Esophagus muscularis mucosa (tissue), 4 donors: ENCODE data around the gene FLRT1. TPM values are rescaled to one million over a fixed set of nuclear protein-coding genes. Genes with fewer than 3 reads are reported as not detected.
A peak's percentile ranks its signal among the peaks of the same experiment; 100 is the strongest.

Experiments used
- DNase-seq: peaks from one replicate; pipeline ENCODE4 v3.0.0-alpha.2; 2017; ENCODE audit errors: extremely low spot score
- H3K27ac ChIP-seq, 4 donors: fragments of 200-600 bp; sonication (generic); replicated peaks in 1 of 4; 1 replicate in 3 of 4; 2 replicates in 1 of 4; pipeline ENCODE4 v1.5.1; 2016 to 2019; ENCODE audit warnings: mild to moderate bottlenecking in 1 of 4
- H3K27me3 ChIP-seq, 4 donors: fragments of 200-600 bp; sonication (generic); one replicate each; pipeline versions ENCODE4 v1.5.1 to v1.6.0; 2016 to 2019
- H3K36me3 ChIP-seq, 4 donors: fragments of 200-600 bp; sonication (generic); one replicate each; pipeline ENCODE4 v1.5.1; 2016 to 2019
- H3K4me1 ChIP-seq, 4 donors: fragments of 200-600 bp; sonication (generic); one replicate each; pipeline ENCODE4 v1.5.1; 2016 to 2019
- H3K4me3 ChIP-seq, 4 donors: fragments of 200-600 bp; sonication (generic); 1 replicate in 2 of 4; 2 replicates in 2 of 4; pipeline ENCODE4 v1.5.1; 2016 to 2019; ENCODE audit warnings: mild to moderate bottlenecking in 4 of 4, moderate library complexity in 1 of 4
- H3K9me3 ChIP-seq, 4 donors: fragments of 200-600 bp; sonication (generic); 1 replicate in 3 of 4; 2 replicates in 1 of 4; pipeline ENCODE4 v1.5.1; 2016 to 2019
- EP300 ChIP-seq: sonication (generic); formaldehyde crosslinking; IDR thresholded peaks from one replicate; pipeline ENCODE4 v1.6.1; 2017; ENCODE audit warnings: antibody characterized with exemption
- POLR2A ChIP-seq: fragments of 450-650 bp; IDR thresholded peaks from one replicate; pipeline ENCODE4 v1.6.1; 2017; ENCODE audit warnings: antibody characterized with exemption, moderate library complexity, mild to moderate bottlenecking, low read depth
- POLR2AphosphoS5 ChIP-seq, 2 donors: sonication (generic); formaldehyde crosslinking; IDR thresholded peaks; one replicate each; pipeline ENCODE4 v1.6.1; 2017; ENCODE audit warnings: antibody characterized with exemption in 2 of 2
- WGBS: methylation state at CpG from one replicate; pipeline ENCODE4 v1.1.5; 2018; 5-methylcytosine and 5-hydroxymethylcytosine counted together
- intact Hi-C: fragments of 100-400 bp; cut with DNase I; formaldehyde crosslinking; loops from one replicate; pipeline ENCODE4 v1.15.1; 2023
- total RNA-seq, 4 donors: library from RNA; depleted of rRNA; stranded (reverse); fragments of >200 nt; gene quantifications; one replicate each; pipeline versions ENCODE4 v1.1.0 to v1.2.1, GENCODE V29; 2016
- TF ChIP-seq, protein P1 (sequence below), 3 experiments: fragments of 200-600 bp in 2 of 3; fragments of 450-650 bp in 1 of 3; sonication (generic) in 2 of 3; IDR thresholded peaks; one replicate each; pipeline ENCODE4 v1.5.1; 2017 to 2019; ENCODE audit warnings: antibody characterized with exemption in 3 of 3, mild to moderate bottlenecking in 2 of 3, moderate library complexity in 1 of 3

Gene FLRT1
- total RNA-seq, 4 donors from 2014 or later: 2.1 to 5.0 (median 3.1) TPM

DNA sequence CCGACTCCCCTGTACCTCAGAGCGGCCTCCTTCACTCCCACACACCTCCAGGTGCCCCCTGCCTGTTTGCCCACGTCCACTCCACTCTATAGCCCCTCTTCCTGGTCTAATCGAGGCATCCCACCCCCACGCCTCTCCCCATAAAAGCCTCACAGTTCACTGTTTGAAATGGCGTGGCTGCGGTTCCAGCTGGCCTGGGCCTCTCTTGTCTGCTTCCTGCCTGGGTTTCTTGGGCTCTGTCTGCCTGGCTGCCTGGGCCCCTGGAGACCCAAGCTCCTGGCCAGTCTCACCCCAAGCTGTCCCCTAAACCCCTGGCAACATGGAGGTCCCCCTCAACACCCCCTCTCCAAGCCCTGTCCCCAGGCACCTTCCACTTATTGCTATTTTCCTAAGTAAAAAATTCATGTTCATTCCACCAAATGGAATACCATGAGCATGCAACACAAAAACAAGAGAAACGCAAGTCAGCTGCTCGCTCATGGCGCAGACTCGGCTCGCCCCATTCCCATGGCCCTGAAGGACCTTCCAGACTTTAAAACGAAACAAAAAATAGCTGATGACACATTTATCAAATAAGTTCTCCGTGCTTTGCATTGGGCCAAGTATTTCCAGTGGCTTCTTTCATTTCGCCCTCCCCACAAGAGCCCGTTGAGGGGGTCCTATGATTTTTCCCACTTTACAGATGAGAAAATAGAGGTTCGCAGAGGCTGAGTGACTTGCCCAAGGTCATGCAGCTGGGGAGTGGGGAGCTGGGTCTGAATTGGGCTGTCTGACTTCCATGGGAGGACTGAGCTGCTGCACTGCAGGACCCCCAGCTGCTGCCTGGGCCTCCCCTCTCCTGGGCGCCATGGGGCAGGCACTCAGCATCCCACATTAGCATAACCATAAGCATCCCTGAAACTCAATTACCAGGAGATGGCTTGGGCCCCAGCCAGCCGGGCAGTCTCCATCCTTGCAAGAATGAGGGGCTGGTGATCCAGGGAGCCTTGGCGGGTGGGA lies 11.7 kb upstream of the FLRT1 start:
- WGBS: 87% methylated on average over 20 of the region's 20 CpGs

DNA sequence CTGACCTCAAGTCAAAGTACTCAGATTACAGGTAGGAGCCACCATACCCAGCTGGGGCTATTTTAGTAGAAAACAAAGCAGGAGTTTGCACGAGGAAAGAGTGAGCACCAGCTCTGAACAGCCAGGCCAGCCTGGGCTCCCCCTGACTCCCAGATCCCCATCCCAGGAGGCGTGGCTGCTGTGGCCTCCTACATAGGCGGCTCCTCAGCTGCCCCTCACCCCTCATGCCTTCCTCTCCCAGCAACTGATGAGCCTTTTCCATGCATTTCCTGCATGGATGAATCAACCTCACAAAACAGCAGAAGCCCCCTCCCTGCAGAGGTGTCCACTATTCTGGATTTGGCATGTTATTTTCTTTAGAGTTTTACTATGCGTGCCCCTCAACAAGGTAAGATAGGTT lies 10.5 kb upstream of the FLRT1 start:
- intact Hi-C loops: no loop called here
- TF ChIP-seq EP300 (no peak), POLR2AphosphoS5 (IDR thresholded peaks at IDR 0.05) (no peak), POLR2A (no peak)
- TF ChIP-seq, protein P1, sequence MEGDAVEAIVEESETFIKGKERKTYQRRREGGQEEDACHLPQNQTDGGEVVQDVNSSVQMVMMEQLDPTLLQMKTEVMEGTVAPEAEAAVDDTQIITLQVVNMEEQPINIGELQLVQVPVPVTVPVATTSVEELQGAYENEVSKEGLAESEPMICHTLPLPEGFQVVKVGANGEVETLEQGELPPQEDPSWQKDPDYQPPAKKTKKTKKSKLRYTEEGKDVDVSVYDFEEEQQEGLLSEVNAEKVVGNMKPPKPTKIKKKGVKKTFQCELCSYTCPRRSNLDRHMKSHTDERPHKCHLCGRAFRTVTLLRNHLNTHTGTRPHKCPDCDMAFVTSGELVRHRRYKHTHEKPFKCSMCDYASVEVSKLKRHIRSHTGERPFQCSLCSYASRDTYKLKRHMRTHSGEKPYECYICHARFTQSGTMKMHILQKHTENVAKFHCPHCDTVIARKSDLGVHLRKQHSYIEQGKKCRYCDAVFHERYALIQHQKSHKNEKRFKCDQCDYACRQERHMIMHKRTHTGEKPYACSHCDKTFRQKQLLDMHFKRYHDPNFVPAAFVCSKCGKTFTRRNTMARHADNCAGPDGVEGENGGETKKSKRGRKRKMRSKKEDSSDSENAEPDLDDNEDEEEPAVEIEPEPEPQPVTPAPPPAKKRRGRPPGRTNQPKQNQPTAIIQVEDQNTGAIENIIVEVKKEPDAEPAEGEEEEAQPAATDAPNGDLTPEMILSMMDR (IDR thresholded peaks at IDR 0.05): no peak
- peaks cover 0 to 17% (median 0%) of the 10 kb centered on the region in 4 donors for H3K27me3 ChIP-seq
- no peak for DNase-seq
- no peaks in the 10 kb centered on the region for H3K36me3 ChIP-seq
- WGBS: 84% methylated on average over 4 of the region's 4 CpGs
- H3K4me1 ChIP-seq: peaks cover 5 to 12% (median 10%) of the 10 kb centered on the region in 4 donors
- H3K27ac ChIP-seq: no peak overlapping the region
- no peaks in the 10 kb centered on the region for H3K9me3 ChIP-seq
- H3K4me3 ChIP-seq: no peak overlapping the region

More for the DNA sequence above, 11.7 kb upstream of the FLRT1 start:
- Histone ChIP-seq H3K4me3 (no peak overlapping the region), H3K27ac (no peak overlapping the region), H3K9me3 (no peaks in the 10 kb centered on the region), H3K4me1 (peaks cover 9 to 12% (median 12%) of the 10 kb centered on the region in 4 donors), H3K27me3 (peaks cover 0 to 12% (median 0%) of the 10 kb centered on the region in 4 donors), H3K36me3 (no peaks in the 10 kb centered on the region)
- TF ChIP-seq POLR2A (no peak), POLR2AphosphoS5 (IDR thresholded peaks at IDR 0.05) (no peak), EP300 (no peak)
- TF ChIP-seq, protein P1 (IDR thresholded peaks at IDR 0.05): no peak
- DNase-seq: no peak
- intact Hi-C loops: no loop called here

DNA sequence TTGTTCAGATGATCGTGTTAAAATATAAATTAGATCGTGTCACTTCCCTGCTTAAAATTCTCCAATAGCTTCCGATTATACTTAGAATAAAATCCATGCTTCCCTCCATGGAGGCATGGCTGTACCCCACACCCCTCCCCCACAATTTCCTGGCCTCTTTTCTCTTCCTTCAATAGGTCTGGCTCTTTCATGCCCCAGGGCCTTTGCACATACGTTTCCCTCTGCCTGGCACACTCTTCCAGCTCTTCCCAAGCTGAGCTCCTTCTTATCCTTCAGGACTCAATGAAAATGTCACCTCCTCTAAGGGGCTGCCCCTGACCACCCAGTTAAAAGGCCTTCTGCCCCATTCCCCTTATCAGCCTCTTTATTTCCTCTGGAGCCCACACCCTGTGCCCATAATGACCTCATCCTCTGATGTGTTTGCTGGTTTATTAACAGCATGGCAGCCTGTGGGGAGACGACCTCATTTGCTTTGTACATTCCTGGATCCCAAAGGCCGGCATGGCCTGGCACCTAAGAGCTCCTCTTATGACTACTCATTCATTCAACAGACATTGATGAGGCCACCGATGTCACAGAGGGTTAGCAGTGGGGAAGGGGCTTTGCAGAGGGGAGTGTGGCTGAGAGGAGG lies 9.0 kb upstream of the FLRT1 start:
- no peak for DNase-seq
- Histone ChIP-seq H3K36me3 (no peaks in the 10 kb centered on the region), H3K4me1 (peaks cover 5 to 12% (median 10%) of the 10 kb centered on the region in 4 donors), H3K27ac (no peak overlapping the region), H3K27me3 (peaks cover 0 to 18% (median 0%) of the 10 kb centered on the region in 4 donors), H3K9me3 (no peaks in the 10 kb centered on the region), H3K4me3 (no peak overlapping the region)
- intact Hi-C loops: no loop called here
- TF ChIP-seq POLR2AphosphoS5 (IDR thresholded peaks at IDR 0.05) (no peak), EP300 (no peak), POLR2A (no peak)
- TF ChIP-seq, protein P1 (IDR thresholded peaks at IDR 0.05): no peak
- 91% methylated on average over 7 of the region's 7 CpGs for WGBS

DNA sequence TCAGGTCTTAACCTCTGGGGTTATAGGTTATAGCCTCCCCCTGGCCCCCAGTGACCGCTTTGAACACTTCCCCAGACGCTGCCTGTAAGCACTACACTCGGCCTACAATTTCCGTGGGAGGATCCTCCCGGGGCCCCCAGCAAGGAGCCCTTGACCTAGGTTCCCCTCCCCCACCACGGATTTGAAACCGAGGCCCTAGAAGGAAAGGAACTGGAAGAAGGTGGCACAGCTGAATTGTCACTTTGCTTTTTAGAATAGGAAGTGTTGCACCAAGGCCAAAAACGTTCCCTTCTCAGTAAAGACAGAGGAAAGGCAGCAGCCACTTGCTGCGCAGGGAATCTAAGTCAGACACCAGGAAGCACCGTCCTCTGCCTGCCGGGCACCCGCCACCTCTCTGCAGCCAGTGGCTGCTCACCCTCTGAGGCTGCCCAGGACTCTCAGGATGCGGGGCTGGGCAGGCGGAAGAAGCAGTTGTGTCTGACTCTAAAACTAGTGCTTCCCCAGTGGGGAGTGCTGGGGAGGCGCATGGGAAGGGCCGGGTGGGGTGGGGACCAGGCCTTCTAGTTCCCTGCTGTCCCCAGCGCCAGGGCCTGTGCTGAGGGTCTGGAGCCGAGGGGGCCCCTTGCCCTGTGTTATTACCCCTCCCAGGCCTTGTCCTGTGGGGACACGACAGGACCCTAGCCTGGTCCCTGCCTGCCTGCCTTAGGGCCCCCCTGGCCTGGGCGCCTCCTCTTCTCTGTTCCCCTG lies 7.9 kb upstream of the FLRT1 start:
- no peaks in the 10 kb centered on the region for H3K9me3 ChIP-seq
- peak overlapping the region in 1 of 4 donors; percentile 23 for H3K4me3 ChIP-seq
- intact Hi-C loops: no loop called here
- peaks cover 5 to 12% (median 10%) of the 10 kb centered on the region in 4 donors for H3K4me1 ChIP-seq
- WGBS: 61% methylated on average over 15 of the region's 20 CpGs
- no peaks in the 10 kb centered on the region for H3K36me3 ChIP-seq
- no peak overlapping the region for H3K27ac ChIP-seq
- DNase-seq: no peak
- H3K27me3 ChIP-seq: peaks cover 0 to 30% (median 0%) of the 10 kb centered on the region in 4 donors
- TF ChIP-seq, protein P1 (IDR thresholded peaks at IDR 0.05): no peak
- TF ChIP-seq POLR2A (no peak), EP300 (no peak), POLR2AphosphoS5 (IDR thresholded peaks at IDR 0.05) (no peak)
